Vagina (tissue), 2 donors: ENCODE data around the gene IZUMO4. TPM values are rescaled to one million over a fixed set of nuclear protein-coding genes. Genes with fewer than 3 reads are reported as not detected.

Source experiments
- DNase-seq, 2 donors: peaks; one replicate each; pipeline ENCODE4 v3.0.0-alpha.2; 2017; ENCODE audit errors: extremely low spot score in 2 of 2
- H3K27ac ChIP-seq: fragments of 200-600 bp; sonication (generic); one replicate; pipeline ENCODE4 v1.5.1; 2019
- H3K27me3 ChIP-seq: fragments of 200-600 bp; sonication (generic); one replicate; pipeline ENCODE4 v1.5.1; 2019
- H3K36me3 ChIP-seq, 2 donors: fragments of 200-600 bp; sonication (generic); one replicate each; pipeline ENCODE4 v1.5.1; 2017 to 2019
- H3K4me1 ChIP-seq: fragments of 200-600 bp; sonication (generic); one replicate; pipeline ENCODE4 v1.5.1; 2019
- H3K4me3 ChIP-seq, 2 donors: fragments of 200-600 bp; sonication (generic); 1 replicate in 1 of 2; 2 replicates in 1 of 2; pipeline ENCODE4 v1.5.1; 2016 to 2019
- H3K9me3 ChIP-seq: fragments of 200-600 bp; sonication (generic); one replicate; pipeline ENCODE4 v1.5.1; 2019
- POLR2A ChIP-seq, 2 donors: fragments of 450-650 bp; IDR thresholded peaks; one replicate each; pipeline ENCODE4 v1.6.1; 2017; ENCODE audit warnings: antibody characterized with exemption in 2 of 2, mild to moderate bottlenecking in 2 of 2, moderate library complexity in 2 of 2
- POLR2AphosphoS5 ChIP-seq, 2 donors: sonication (generic); formaldehyde crosslinking; IDR thresholded peaks; one replicate each; pipeline ENCODE4 v1.9.0; 2017; ENCODE audit warnings: antibody characterized with exemption in 2 of 2, mild to moderate bottlenecking in 2 of 2, low read depth in 1 of 2; ENCODE audit not compliant: insufficient read depth in 1 of 2
- intact Hi-C: fragments of 100-400 bp; cut with DNase I; formaldehyde crosslinking; loops from one replicate; pipeline ENCODE4 v1.15.1; 2023
- total RNA-seq: library from RNA; depleted of rRNA; stranded (reverse); fragments of >200 nt; gene quantifications from one replicate; pipeline ENCODE4 v1.2.3, GENCODE V29; 2016
- TF ChIP-seq, protein P1 (sequence below), 3 experiments: fragments of 450-650 bp in 2 of 3; fragments of 200-600 bp in 1 of 3; sonication (generic) in 1 of 3; IDR thresholded peaks; one replicate each; pipeline ENCODE4 v1.5.1; 2017 to 2019; ENCODE audit warnings: antibody characterized with exemption in 3 of 3, mild to moderate bottlenecking in 2 of 3, moderate library complexity in 2 of 3

Gene IZUMO4
- total RNA-seq, 1 donor from 2014 or later: 7.9 TPM

DNA sequence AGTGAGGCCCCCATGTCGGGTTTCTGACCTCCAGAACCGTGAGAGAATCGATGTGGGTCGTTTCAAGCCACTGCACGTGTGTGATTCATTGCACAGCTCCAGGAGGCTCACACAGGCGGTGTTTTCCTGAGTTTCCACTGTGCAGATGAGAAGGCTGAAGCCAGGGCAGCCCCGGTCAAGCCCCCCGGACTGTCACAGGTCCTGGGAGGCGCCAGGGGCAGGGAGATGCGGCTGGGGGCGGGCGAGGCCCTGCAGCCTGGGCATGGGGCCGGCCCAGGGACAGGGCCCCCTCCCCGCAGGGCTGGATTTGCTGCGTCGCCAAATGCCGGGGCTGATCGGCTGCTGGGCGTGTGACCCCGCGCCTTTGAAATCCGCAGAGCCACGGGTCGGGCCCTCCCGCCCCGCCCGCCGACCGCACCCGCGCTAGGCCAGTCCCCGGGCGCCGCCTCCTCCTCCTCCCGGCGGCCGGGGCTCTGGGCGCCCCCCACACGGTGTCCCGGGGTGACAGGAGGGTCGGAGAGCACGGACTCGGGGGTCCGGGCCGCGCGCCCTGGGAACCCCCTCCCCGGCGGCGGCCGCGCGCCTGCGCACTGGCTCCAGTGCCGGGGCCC, 35.7 kb upstream of the IZUMO4 start:
- H3K27ac ChIP-seq: peak overlapping the region; percentile 99
- DNase-seq: no peak
- H3K4me1 ChIP-seq: peaks cover 67% of the 10 kb centered on the region
- H3K4me3 ChIP-seq: peak overlapping the region; percentile 56 to 93
- intact Hi-C loops: no loop called here
- H3K9me3 ChIP-seq: no peaks in the 10 kb centered on the region
- no peaks in the 10 kb centered on the region for H3K27me3 ChIP-seq
- no peaks in the 10 kb centered on the region for H3K36me3 ChIP-seq
- TF ChIP-seq POLR2AphosphoS5 (IDR thresholded peaks at IDR 0.05; ENCODE audit: insufficient read depth in 1 of 2, low read depth in 1 of 2) (no peak), POLR2A (IDR thresholded peaks at IDR 0.05) (peak; percentile 75 to 94)
- TF ChIP-seq, protein P1, sequence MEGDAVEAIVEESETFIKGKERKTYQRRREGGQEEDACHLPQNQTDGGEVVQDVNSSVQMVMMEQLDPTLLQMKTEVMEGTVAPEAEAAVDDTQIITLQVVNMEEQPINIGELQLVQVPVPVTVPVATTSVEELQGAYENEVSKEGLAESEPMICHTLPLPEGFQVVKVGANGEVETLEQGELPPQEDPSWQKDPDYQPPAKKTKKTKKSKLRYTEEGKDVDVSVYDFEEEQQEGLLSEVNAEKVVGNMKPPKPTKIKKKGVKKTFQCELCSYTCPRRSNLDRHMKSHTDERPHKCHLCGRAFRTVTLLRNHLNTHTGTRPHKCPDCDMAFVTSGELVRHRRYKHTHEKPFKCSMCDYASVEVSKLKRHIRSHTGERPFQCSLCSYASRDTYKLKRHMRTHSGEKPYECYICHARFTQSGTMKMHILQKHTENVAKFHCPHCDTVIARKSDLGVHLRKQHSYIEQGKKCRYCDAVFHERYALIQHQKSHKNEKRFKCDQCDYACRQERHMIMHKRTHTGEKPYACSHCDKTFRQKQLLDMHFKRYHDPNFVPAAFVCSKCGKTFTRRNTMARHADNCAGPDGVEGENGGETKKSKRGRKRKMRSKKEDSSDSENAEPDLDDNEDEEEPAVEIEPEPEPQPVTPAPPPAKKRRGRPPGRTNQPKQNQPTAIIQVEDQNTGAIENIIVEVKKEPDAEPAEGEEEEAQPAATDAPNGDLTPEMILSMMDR (IDR thresholded peaks at IDR 0.05): no peak

DNA sequence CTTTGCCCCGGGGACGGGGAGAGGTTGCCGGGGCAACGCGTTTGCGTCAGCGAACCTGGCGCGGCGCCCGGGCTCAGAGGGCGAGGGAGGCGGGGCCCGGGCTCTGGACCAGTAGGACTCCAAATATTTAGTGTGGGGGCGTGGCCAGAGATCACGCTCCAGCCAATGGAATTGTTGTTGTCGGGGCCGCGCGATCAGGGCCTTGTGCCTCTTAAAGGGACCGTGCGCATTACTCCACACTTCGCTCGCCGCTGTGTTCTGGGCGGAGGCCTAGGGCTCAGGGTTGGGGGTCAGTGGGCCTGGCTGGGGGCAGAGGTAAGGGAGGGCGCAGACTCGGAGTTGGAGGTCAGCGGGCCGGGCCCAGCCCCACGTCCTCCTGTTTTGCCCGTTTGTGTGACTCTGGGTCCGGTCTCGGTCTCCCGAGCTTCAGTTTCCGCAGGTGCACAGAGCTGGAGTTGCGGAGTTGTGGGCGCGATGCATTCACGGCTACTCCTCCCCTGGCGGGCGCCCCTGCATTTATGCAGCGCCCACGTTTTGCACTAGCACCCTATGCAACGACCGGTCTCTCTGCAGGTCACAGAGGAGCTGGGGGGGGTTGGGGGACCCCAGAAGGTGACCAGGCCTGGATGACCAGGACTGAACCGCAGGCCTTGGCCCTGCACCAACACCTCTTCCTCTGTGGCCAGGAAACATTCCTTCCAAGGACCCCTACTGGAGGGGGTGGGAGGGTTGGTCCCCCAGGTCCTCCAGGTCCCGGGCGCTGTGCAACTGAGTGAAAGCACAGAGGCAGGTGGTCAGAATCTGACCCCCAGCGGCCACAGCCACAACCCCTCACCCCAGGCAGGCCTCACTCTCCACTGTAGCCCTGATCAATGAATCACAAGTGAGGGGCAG, 35.0 kb upstream of the IZUMO4 start:
- peak in 1 of 2 donors; percentile 99 for DNase-seq
- no peaks in the 10 kb centered on the region for H3K36me3 ChIP-seq
- H3K27me3 ChIP-seq: no peaks in the 10 kb centered on the region
- TF ChIP-seq, protein P1 (IDR thresholded peaks at IDR 0.05): no peak
- TF ChIP-seq POLR2A (IDR thresholded peaks at IDR 0.05): no peak
- peak; percentile 79 to 91 for TF ChIP-seq POLR2AphosphoS5 (IDR thresholded peaks at IDR 0.05; ENCODE audit: insufficient read depth in 1 of 2, low read depth in 1 of 2)
- H3K27ac ChIP-seq: peak overlapping the region; percentile 99
- intact Hi-C loops: no loop called here
- H3K4me1 ChIP-seq: peaks cover 60% of the 10 kb centered on the region
- H3K4me3 ChIP-seq: peak overlapping the region; percentile 56 to 93
- H3K9me3 ChIP-seq: no peaks in the 10 kb centered on the region

DNA sequence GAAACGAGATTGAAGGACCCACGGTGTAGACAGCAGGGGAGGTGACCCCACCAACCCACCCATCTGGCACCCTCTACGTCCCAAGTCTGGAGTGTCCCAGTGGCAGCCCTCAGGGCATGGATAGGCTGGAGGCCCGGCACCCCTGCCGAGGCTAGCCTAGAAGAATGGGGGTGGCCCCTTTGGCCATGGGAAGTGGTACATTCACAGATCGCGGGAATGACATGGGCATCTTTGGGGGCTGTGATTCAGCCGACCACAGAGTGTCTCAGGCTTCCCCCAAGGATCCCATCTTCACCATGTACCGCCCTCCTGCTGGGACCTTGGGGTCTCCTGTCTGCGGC, 34.4 kb upstream of the IZUMO4 start:
- peak overlapping the region; percentile 99 for H3K27ac ChIP-seq
- TF ChIP-seq POLR2AphosphoS5 (IDR thresholded peaks at IDR 0.05; ENCODE audit: insufficient read depth in 1 of 2, low read depth in 1 of 2): no peak
- TF ChIP-seq, protein P1 (IDR thresholded peaks at IDR 0.05): no peak
- no peak for TF ChIP-seq POLR2A (IDR thresholded peaks at IDR 0.05)
- no peaks in the 10 kb centered on the region for H3K36me3 ChIP-seq
- intact Hi-C loops: no loop called here
- peaks cover 54% of the 10 kb centered on the region for H3K4me1 ChIP-seq
- H3K27me3 ChIP-seq: no peaks in the 10 kb centered on the region
- DNase-seq: no peak
- peak overlapping the region; percentile 56 to 93 for H3K4me3 ChIP-seq
- no peaks in the 10 kb centered on the region for H3K9me3 ChIP-seq

DNA sequence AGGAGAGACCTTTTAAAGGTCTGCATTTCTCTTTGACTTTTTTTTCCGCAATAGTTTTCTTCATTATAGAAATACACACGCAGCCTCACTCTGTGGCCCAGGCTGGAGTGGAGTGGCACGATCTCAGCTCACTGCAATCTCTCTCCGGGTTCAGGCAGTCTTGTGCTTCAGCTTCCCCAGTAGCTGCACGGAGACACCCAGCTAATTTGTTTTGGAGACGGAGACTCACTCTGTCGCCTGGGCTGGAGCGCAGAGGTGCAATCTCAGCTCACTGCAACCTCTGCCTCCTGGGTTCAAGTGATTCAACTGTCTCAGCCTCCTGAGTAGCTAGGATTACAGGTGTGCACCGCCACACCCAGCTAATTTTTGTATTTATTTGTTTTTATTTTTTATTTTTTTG, 33.9 kb upstream of the IZUMO4 start:
- no peak overlapping the region for H3K4me3 ChIP-seq
- no peak for DNase-seq
- peak overlapping the region; percentile 99 for H3K27ac ChIP-seq
- no peaks in the 10 kb centered on the region for H3K27me3 ChIP-seq
- TF ChIP-seq, protein P1 (IDR thresholded peaks at IDR 0.05): no peak
- TF ChIP-seq POLR2A (IDR thresholded peaks at IDR 0.05) (no peak), POLR2AphosphoS5 (IDR thresholded peaks at IDR 0.05; ENCODE audit: insufficient read depth in 1 of 2, low read depth in 1 of 2) (no peak)
- H3K9me3 ChIP-seq: no peaks in the 10 kb centered on the region
- no peaks in the 10 kb centered on the region for H3K36me3 ChIP-seq
- peaks cover 49% of the 10 kb centered on the region for H3K4me1 ChIP-seq
- intact Hi-C loops: no loop called here

DNA sequence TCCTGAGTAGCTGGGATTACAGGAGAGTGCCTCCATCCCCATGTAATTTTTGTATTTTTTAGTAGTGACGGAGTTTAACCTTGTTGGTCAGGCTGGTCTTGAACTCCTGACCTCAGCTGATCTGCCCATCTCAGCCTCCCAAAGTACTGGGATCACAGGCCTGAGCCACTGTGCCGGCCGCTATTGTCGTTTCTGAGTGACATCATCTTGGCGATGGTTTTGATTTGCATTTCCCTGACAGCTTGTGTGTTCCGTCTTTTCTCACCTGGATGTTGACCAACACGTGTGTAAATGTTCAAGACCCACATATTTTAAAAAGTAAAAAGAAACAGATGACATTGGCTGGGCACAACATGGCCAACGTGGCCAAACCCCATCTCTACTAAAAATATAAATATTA, 32.9 kb upstream of the IZUMO4 start:
- Histone ChIP-seq H3K4me1 (peaks cover 39% of the 10 kb centered on the region), H3K27me3 (no peaks in the 10 kb centered on the region), H3K9me3 (no peaks in the 10 kb centered on the region), H3K36me3 (no peaks in the 10 kb centered on the region), H3K4me3 (no peak overlapping the region), H3K27ac (peak overlapping the region; percentile 86)
- intact Hi-C loops: no loop called here
- no peak for DNase-seq
- no peak for TF ChIP-seq POLR2A (IDR thresholded peaks at IDR 0.05)
- TF ChIP-seq POLR2AphosphoS5 (IDR thresholded peaks at IDR 0.05; ENCODE audit: insufficient read depth in 1 of 2, low read depth in 1 of 2): no peak
- TF ChIP-seq, protein P1 (IDR thresholded peaks at IDR 0.05): no peak
